Natural killer cell treated with Interleukin-12 subunit alpha and Interleukin-12 subunit beta and Interleukin-15 and Interleukin-18, amount 100 ng/mL, for 72 hours (primary cell): Measurements from ENCODE around the gene GSTK1. TPM values are rescaled to one million over a fixed set of nuclear protein-coding genes. Genes with fewer than 3 reads are reported as not detected.

Source experiments
- ATAC-seq, 2 donors: fragments of 150-1000 bp; cut with Tn5 transposase in 1 of 2; sonication (Bioruptor Pico), chemical (Tn5 transposase) in 1 of 2; 2 replicates each; pipeline ENCODE4 v1.10.0; 2021
- DNase-seq: peaks from one replicate; pipeline ENCODE4 v3.0.0; 2022; ENCODE audit warnings: low spot score
- H3K27ac Mint-ChIP-seq, 2 donors: 1 replicate in 1 of 2; 2 replicates in 1 of 2; pipeline ENCODE4 v1.8.0; 2022; ENCODE audit warnings: mixed read lengths in 2 of 2, mild to moderate bottlenecking in 1 of 2, moderate library complexity in 1 of 2
- H3K27me3 Mint-ChIP-seq, 2 donors: 1 replicate in 1 of 2; 2 replicates in 1 of 2; pipeline ENCODE4 v1.8.0; 2022; ENCODE audit warnings: mixed read lengths in 2 of 2
- H3K36me3 Mint-ChIP-seq: one replicate; pipeline ENCODE4 v1.8.0; 2022; ENCODE audit warnings: mixed read lengths
- H3K4me1 Mint-ChIP-seq, 2 donors: 1 replicate in 1 of 2; 2 replicates in 1 of 2; pipeline ENCODE4 v1.8.0; 2022; ENCODE audit warnings: low read depth in 2 of 2, mixed read lengths in 2 of 2, mild to moderate bottlenecking in 1 of 2
- H3K4me3 Mint-ChIP-seq: one replicate; pipeline ENCODE4 v1.8.0; 2022; ENCODE audit warnings: mixed read lengths
- H3K9me3 Mint-ChIP-seq: 2 replicates; pipeline ENCODE4 v1.8.0; 2022; ENCODE audit warnings: mixed read lengths
- total RNA-seq, 2 donors: library from RNA; stranded (reverse); gene quantifications; one replicate each; pipeline ENCODE4 v1.2.3, GENCODE V29; 2022

The GSTK1 gene
- total RNA-seq, 2 donors from 2014 or later = 133 to 233 TPM

GRCh38 chr7:143300959-143301935 is 38.0 kb downstream of the GSTK1 start:
- H3K36me3 Mint-ChIP-seq = peaks cover 61% of the 10 kb centered on the region
- peaks cover 17 to 29% of the 10 kb centered on the region in 2 donors for H3K4me1 Mint-ChIP-seq
- DNase-seq (no peak), ATAC-seq (no peak)
- H3K9me3 Mint-ChIP-seq = no peaks in the 10 kb centered on the region
- H3K27me3 Mint-ChIP-seq = no peaks in the 10 kb centered on the region
- H3K27ac Mint-ChIP-seq = peak overlapping the region in 1 of 2 donors; percentile 55
- H3K4me3 Mint-ChIP-seq = no peak overlapping the region

- Mint-ChIP-seq H3K4me3 (no peak overlapping the region), H3K27me3 (no peaks in the 10 kb centered on the region), H3K4me1 (peaks cover 25 to 36% of the 10 kb centered on the region in 2 donors), H3K36me3 (peaks cover 76% of the 10 kb centered on the region), H3K9me3 (no peaks in the 10 kb centered on the region), H3K27ac (no peak overlapping the region)
- DNase-seq (no peak), ATAC-seq (no peak)
Observed at GRCh38 chr7:143303733-143304132, 40.5 kb downstream of the GSTK1 start.

- H3K9me3 Mint-ChIP-seq = no peaks in the 10 kb centered on the region
- H3K36me3 Mint-ChIP-seq = peaks cover 69% of the 10 kb centered on the region
- DNase-seq (no peak), ATAC-seq (no peak)
- H3K27ac Mint-ChIP-seq = peak overlapping the region; percentile 7 to 21
- H3K27me3 Mint-ChIP-seq = no peaks in the 10 kb centered on the region
- H3K4me1 Mint-ChIP-seq = peaks cover 25 to 32% of the 10 kb centered on the region in 2 donors
- no peak overlapping the region for H3K4me3 Mint-ChIP-seq
Observed at GRCh38 chr7:143304938-143305337, 41.7 kb downstream of the GSTK1 start.

- ATAC-seq (peak; percentile 57 to 65), DNase-seq (no peak)
- H3K4me3 Mint-ChIP-seq = no peak overlapping the region
- H3K27me3 Mint-ChIP-seq = no peaks in the 10 kb centered on the region
- peaks cover 63% of the 10 kb centered on the region for H3K36me3 Mint-ChIP-seq
- peaks cover 27 to 35% of the 10 kb centered on the region in 2 donors for H3K4me1 Mint-ChIP-seq
- peak overlapping the region; percentile 7 to 21 for H3K27ac Mint-ChIP-seq
- no peaks in the 10 kb centered on the region for H3K9me3 Mint-ChIP-seq
Observed at GRCh38 chr7:143305423-143306070, 42.3 kb downstream of the GSTK1 start.

- H3K27me3 Mint-ChIP-seq = no peaks in the 10 kb centered on the region
- peaks cover 38% of the 10 kb centered on the region for H3K36me3 Mint-ChIP-seq
- DNase-seq (no peak), ATAC-seq (no peak)
- peak overlapping the region; percentile 8 to 15 for H3K27ac Mint-ChIP-seq
- H3K4me3 Mint-ChIP-seq = no peak overlapping the region
- H3K4me1 Mint-ChIP-seq = peaks cover 35 to 36% of the 10 kb centered on the region in 2 donors
- H3K9me3 Mint-ChIP-seq = no peaks in the 10 kb centered on the region
Observed at GRCh38 chr7:143308632-143309031, 45.4 kb downstream of the GSTK1 start.

GRCh38 chr7:143314127-143314526 is 50.9 kb downstream of the GSTK1 start:
- H3K4me1 Mint-ChIP-seq = peaks cover 22% of the 10 kb centered on the region in 2 donors
- no peak overlapping the region for H3K27ac Mint-ChIP-seq
- H3K4me3 Mint-ChIP-seq = no peak overlapping the region
- H3K27me3 Mint-ChIP-seq = peaks cover 0 to 4% of the 10 kb centered on the region in 2 donors
- H3K9me3 Mint-ChIP-seq = no peaks in the 10 kb centered on the region
- no peak for ATAC-seq
- no peak for DNase-seq
- no peaks in the 10 kb centered on the region for H3K36me3 Mint-ChIP-seq

GRCh38 chr7:143315776-143316175 is 52.5 kb downstream of the GSTK1 start, which contains the start of gene CLCN1:
CLCN1 (plus strand) TSS chr7:143316111; CDS start chr7:143316213, 102 bp downstream.
- Mint-ChIP-seq H3K4me1 (peaks cover 10 to 12% of the 10 kb centered on the region in 2 donors), H3K9me3 (no peaks in the 10 kb centered on the region), H3K27ac (peak within 1 kb of the TSS in 1 of 2 donors; percentile 14), H3K4me3 (no peak within 1 kb of the TSS), H3K27me3 (peaks cover 0 to 6% of the 10 kb centered on the region in 2 donors), H3K36me3 (no peaks in the 10 kb centered on the region)
- ATAC-seq (no peak), DNase-seq (no peak)

GRCh38 chr7:143316492-143316891 is 53.3 kb downstream of the GSTK1 start:
- H3K36me3 Mint-ChIP-seq = no peaks in the 10 kb centered on the region
- no peak overlapping the region for H3K4me3 Mint-ChIP-seq
- H3K27ac Mint-ChIP-seq = peak overlapping the region in 1 of 2 donors; percentile 2
- peaks cover 4 to 6% of the 10 kb centered on the region in 2 donors for H3K4me1 Mint-ChIP-seq
- no peaks in the 10 kb centered on the region for H3K9me3 Mint-ChIP-seq
- ATAC-seq (no peak), DNase-seq (no peak)
- H3K27me3 Mint-ChIP-seq = peaks cover 0 to 6% of the 10 kb centered on the region in 2 donors

- peaks cover 0 to 6% of the 10 kb centered on the region in 2 donors for H3K27me3 Mint-ChIP-seq
- no peak overlapping the region for H3K4me3 Mint-ChIP-seq
- H3K9me3 Mint-ChIP-seq = no peaks in the 10 kb centered on the region
- ATAC-seq = no peak
- peaks cover 4% of the 10 kb centered on the region in 2 donors for H3K4me1 Mint-ChIP-seq
- no peaks in the 10 kb centered on the region for H3K36me3 Mint-ChIP-seq
- no peak for DNase-seq
- no peak overlapping the region for H3K27ac Mint-ChIP-seq
Observed at GRCh38 chr7:143318661-143319060, 55.4 kb downstream of the GSTK1 start.

Other genes starting within 250 kb of the GSTK1 start
- gene OR9A2, start 236.3 kb upstream of the GSTK1 start, total RNA-seq = not detected
- gene OR6V1, start 211.1 kb upstream of the GSTK1 start, total RNA-seq = not detected
- not detected for gene PIP, start 131.4 kb upstream of the GSTK1 start, total RNA-seq
- not detected for gene TAS2R39, start 80.0 kb upstream of the GSTK1 start, total RNA-seq
- not detected for gene TAS2R40, start 41.4 kb upstream of the GSTK1 start, total RNA-seq
- gene TMEM139, start 21.5 kb downstream of the GSTK1 start, total RNA-seq = not detected
- gene CASP2, start 24.9 kb downstream of the GSTK1 start, total RNA-seq = 10 to 100 TPM; 67.8 to 94.2 TPM
- under 1 TPM in 1 of 2 donors, not detected in 1; 0.10 TPM for gene CLCN1, start 52.7 kb downstream of the GSTK1 start, total RNA-seq
- 1 to 10 TPM; 2.9 TPM for gene FAM131B, start 99.3 kb downstream of the GSTK1 start, total RNA-seq
- gene ZYX, start 117.9 kb downstream of the GSTK1 start, total RNA-seq = 100 to 1,000 TPM in 1 of 2 donors, 10 to 100 TPM in 1; 81.6 to 114 TPM
- gene EPHA1, start 145.4 kb downstream of the GSTK1 start, total RNA-seq = under 1 TPM in 1 of 2 donors, not detected in 1; 0.21 TPM
- gene TAS2R60, start 180.0 kb downstream of the GSTK1 start, total RNA-seq = not detected
- gene TAS2R41, start 214.4 kb downstream of the GSTK1 start, total RNA-seq = not detected